Measurements from ENCODE around the gene CDKN1A.

CDKN1A gene

DNA sequence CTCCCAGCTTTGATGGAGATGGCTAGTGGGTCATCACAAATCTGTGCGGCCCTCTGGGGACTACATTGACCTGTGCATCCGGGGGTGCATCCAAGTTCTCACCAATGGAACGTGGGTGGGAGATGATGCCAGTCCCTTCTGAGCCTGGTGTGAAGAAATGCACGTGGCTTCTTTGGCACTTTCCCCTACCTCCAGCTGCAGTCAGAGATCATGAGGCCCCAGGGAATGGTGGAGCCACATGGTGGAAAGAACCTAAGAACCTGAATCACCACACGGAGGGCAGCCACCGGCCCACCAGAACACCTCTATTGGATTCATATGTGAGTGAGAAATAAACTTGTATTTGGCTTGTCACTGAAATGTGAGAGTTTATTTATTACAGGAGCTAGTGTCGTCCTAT lies 9.9 kb upstream of the CDKN1A start:
- TF ChIP-seq CTCF (IDR thresholded peaks at IDR 0.05; ENCODE audit: control insufficient read depth, insufficient read depth, low read depth, low read length, missing control alignments), result no peak
- DNase-seq (ENCODE audit: low read depth), result no peak
- no peak overlapping the region for H3K4me3 ChIP-seq (ENCODE audit: control insufficient read depth, low read depth, low read length)

DNA sequence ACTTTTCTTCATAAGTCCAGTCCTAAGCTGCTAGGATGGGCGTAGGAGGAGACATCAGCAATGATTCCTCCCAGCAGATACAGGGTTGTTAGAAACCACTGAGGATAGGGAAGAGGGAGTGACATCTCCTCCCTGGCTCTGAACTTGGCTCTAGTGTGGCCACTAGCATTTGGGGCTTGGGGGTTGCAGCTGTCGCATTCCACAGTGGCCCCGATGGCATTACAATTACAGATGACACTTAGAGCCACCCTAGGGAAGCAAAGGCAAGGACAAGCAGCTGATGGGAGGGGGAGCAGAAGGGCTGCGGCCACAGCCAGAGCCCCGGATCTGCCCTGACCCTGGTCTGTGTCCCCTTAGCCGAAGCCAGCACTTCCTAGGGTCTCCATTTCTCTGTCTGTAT lies 9.5 kb upstream of the CDKN1A start:
- no peak for DNase-seq (ENCODE audit: low read depth)
- no peak overlapping the region for H3K4me3 ChIP-seq (ENCODE audit: control insufficient read depth, low read depth, low read length)

DNA sequence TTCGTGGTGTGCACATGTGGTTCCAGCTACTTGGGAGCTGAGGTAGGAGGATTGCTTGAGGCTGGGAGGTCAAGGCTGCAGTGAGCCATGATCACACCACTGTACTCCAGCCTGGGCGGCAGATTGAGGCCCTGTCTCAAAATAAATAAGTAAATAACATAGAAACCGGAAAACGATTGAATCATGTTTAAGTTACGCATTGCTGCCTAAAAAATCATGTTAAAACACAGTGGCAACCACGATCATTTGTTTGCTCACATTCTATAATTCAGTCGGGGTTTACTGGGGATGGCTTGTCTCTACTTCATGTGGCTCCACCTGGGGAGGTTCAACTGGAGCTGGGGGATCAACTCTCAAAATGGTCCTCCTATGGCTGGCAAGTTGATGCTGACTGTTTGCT lies 8.2 kb upstream of the CDKN1A start:
- DNase-seq (ENCODE audit: low read depth), result no peak
- TF ChIP-seq CTCF (IDR thresholded peaks at IDR 0.05; ENCODE audit: control insufficient read depth, insufficient read depth, low read depth, low read length, missing control alignments), result no peak
- H3K4me3 ChIP-seq (ENCODE audit: control insufficient read depth, low read depth, low read length), result no peak overlapping the region

More for the DNA sequence above, 9.5 kb upstream of the CDKN1A start:
- TF ChIP-seq CTCF (IDR thresholded peaks at IDR 0.05; ENCODE audit: control insufficient read depth, insufficient read depth, low read depth, low read length, missing control alignments), result no peak

- DNase-seq (ENCODE audit: low read depth), result no peak
- no peak overlapping the region for H3K4me3 ChIP-seq (ENCODE audit: control insufficient read depth, low read depth, low read length)
- TF ChIP-seq CTCF (IDR thresholded peaks at IDR 0.05; ENCODE audit: control insufficient read depth, insufficient read depth, low read depth, low read length, missing control alignments), result no peak
Observed at GRCh38 chr6:36671687-36672375, 6.7 kb upstream of the CDKN1A start.

GRCh38 chr6:36673882-36674281 lies 4.6 kb upstream of the CDKN1A start:
- H3K4me3 ChIP-seq (ENCODE audit: control insufficient read depth, low read depth, low read length), result no peak overlapping the region
- TF ChIP-seq CTCF (IDR thresholded peaks at IDR 0.05; ENCODE audit: control insufficient read depth, insufficient read depth, low read depth, low read length, missing control alignments), result no peak
- no peak for DNase-seq (ENCODE audit: low read depth)

DNA sequence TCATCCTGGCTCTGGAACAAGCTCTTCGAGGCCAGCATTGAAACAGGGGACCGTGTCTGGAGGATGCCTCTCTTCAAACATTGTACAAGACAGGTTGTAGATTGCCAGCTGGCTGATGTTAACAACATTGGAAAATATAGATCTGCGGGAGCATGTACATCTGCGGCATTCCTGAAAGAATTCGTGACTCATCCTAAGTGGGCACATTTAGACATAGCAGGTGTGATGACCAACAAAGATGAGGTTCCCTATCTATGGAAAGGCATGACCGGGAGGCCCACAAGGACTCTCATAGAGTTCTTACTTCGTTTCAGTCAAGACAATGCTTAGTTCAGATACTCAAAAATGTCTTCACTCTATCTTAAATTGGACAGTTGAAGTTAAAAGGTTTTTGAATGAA lies 3.6 kb upstream of the CDKN1A start:
- no peak for DNase-seq (ENCODE audit: low read depth)
- H3K4me3 ChIP-seq (ENCODE audit: control insufficient read depth, low read depth, low read length), result no peak overlapping the region
- no peak for TF ChIP-seq CTCF (IDR thresholded peaks at IDR 0.05; ENCODE audit: control insufficient read depth, insufficient read depth, low read depth, low read length, missing control alignments)
